HepG2 (cell line): Measurements from ENCODE around the gene VAPB. TPM values are rescaled to one million over a fixed set of nuclear protein-coding genes. Genes with fewer than 3 reads are reported as not detected.

Experiments
- CTCF ChIP-seq: sonication (generic); formaldehyde crosslinking; IDR thresholded peaks from 2 replicates; pipeline ENCODE4 v1.5.0; 2020; ENCODE audit warnings: mild to moderate bottlenecking, missing genetic modification reagents, moderate library complexity
- ERF ChIP-seq: IDR thresholded peaks from 2 replicates; pipeline ENCODE4 v1.6.1; 2018; ENCODE audit warnings: missing biosample characterization, missing genetic modification reagents
- HDAC1 ChIP-seq: sonication (generic); formaldehyde crosslinking; IDR thresholded peaks from 2 replicates; pipeline ENCODE4 v1.5.1; 2020; ENCODE audit warnings: mild to moderate bottlenecking, missing genetic modification reagents
- KLF11 ChIP-seq: IDR thresholded peaks from 2 replicates; pipeline ENCODE4 v1.6.1; 2016; ENCODE audit warnings: missing compliant biosample characterization
- KLF12 ChIP-seq: sonication (generic); formaldehyde crosslinking; IDR thresholded peaks from 2 replicates; pipeline ENCODE4 v1.4.0; 2020; ENCODE audit warnings: missing genetic modification reagents, borderline replicate concordance
- MEF2D ChIP-seq: sonication (generic); formaldehyde crosslinking; IDR thresholded peaks from 2 replicates; pipeline ENCODE4 v1.5.1; 2020; ENCODE audit warnings: mild to moderate bottlenecking, missing genetic modification reagents
- MIER3 ChIP-seq: IDR thresholded peaks from 2 replicates; pipeline ENCODE4 v1.6.1; 2016; ENCODE audit warnings: missing compliant biosample characterization, borderline replicate concordance
- NFE2L1 ChIP-seq: sonication (generic); formaldehyde crosslinking; IDR thresholded peaks from 2 replicates; pipeline ENCODE4 v1.4.0; 2020; ENCODE audit warnings: missing genetic modification reagents, mild to moderate bottlenecking, borderline replicate concordance
- POGK ChIP-seq: sonication (generic); formaldehyde crosslinking; conservative IDR thresholded peaks from 2 replicates; pipeline ENCODE4 v1.8.0; 2022; ENCODE audit warnings: mild to moderate bottlenecking, moderate library complexity, missing genetic modification reagents
- RFX1 ChIP-seq: fragments of 450-650 bp; IDR thresholded peaks from 2 replicates; pipeline ENCODE4 v1.6.1; 2017
- SNAPC2 ChIP-seq: sonication (generic); formaldehyde crosslinking; IDR thresholded peaks from 2 replicates; pipeline ENCODE4 v1.8.1; 2022; ENCODE audit warnings: mild to moderate bottlenecking, missing genetic modification reagents
- SUZ12 ChIP-seq: fragments of 150-350 bp; IDR thresholded peaks from 2 replicates; pipeline ENCODE4 v1.6.1; 2014; ENCODE audit warnings: low read depth, low read length
- TERF1 ChIP-seq: sonication (generic); formaldehyde crosslinking; IDR thresholded peaks from 2 replicates; pipeline ENCODE4 v1.8.0; 2022; ENCODE audit warnings: mild to moderate bottlenecking, missing genetic modification reagents, moderate library complexity
- ZNF225 ChIP-seq: sonication (generic); formaldehyde crosslinking; IDR thresholded peaks from 2 replicates; pipeline ENCODE4 v1.4.0; 2020; ENCODE audit warnings: mild to moderate bottlenecking, missing genetic modification reagents
- ZNF329 ChIP-seq: sonication (generic); formaldehyde crosslinking; IDR thresholded peaks from 2 replicates; pipeline ENCODE4 v1.9.0; 2021; ENCODE audit warnings: low read depth, mild to moderate bottlenecking, missing genetic modification reagents
- ZNF337 ChIP-seq: sonication (generic); formaldehyde crosslinking; IDR thresholded peaks from 2 replicates; pipeline ENCODE4 v1.5.1; 2020; ENCODE audit warnings: missing genetic modification reagents, low read depth, mild to moderate bottlenecking, borderline replicate concordance
- ZNF556 ChIP-seq: sonication (generic); formaldehyde crosslinking; IDR thresholded peaks from 2 replicates; pipeline ENCODE4 v1.4.0; 2020; ENCODE audit warnings: mild to moderate bottlenecking, missing genetic modification reagents, borderline replicate concordance
- ZNF740 ChIP-seq: sonication (generic); formaldehyde crosslinking; IDR thresholded peaks from 2 replicates; pipeline ENCODE4 v1.4.0; 2020; ENCODE audit warnings: missing genetic modification reagents
- ZNF839 ChIP-seq: sonication (generic); formaldehyde crosslinking; IDR thresholded peaks from 2 replicates; pipeline ENCODE4 v1.4.0; 2020; ENCODE audit warnings: missing genetic modification reagents, mild to moderate bottlenecking, borderline replicate concordance
- ZSCAN12 ChIP-seq: sonication (generic); formaldehyde crosslinking; IDR thresholded peaks from 2 replicates; pipeline ENCODE4 v1.9.0; 2021; ENCODE audit warnings: mild to moderate bottlenecking, missing genetic modification reagents
- ZSCAN29 ChIP-seq: sonication (generic); formaldehyde crosslinking; conservative IDR thresholded peaks from 2 replicates; pipeline ENCODE4 v1.4.0; 2020; ENCODE audit warnings: mild to moderate bottlenecking, missing genetic modification reagents
- ZXDC ChIP-seq: sonication (generic); formaldehyde crosslinking; IDR thresholded peaks from 2 replicates; pipeline ENCODE4 v1.5.0; 2020; ENCODE audit warnings: mild to moderate bottlenecking, missing genetic modification reagents
- polyA plus RNA-seq, 8 experiments: library from polyadenylated mRNA; depleted of rRNA in 3 of 8; stranded (reverse) in 7 of 8; unstranded in 1 of 8; fragments of >200 nt; fragmentation: Illumina TruSeq in 4 of 8; extraction: Trizol in 4 of 8; gene quantifications; 2 replicates each; pipeline versions ENCODE4 v1.2.1 to v1.2.3, GENCODE V29; 2011 to 2016; ENCODE audit warnings: low read depth in 4 of 8, missing spikeins in 1 of 8, mixed read lengths in 1 of 8; ENCODE audit not compliant: insufficient read depth in 1 of 8
- total RNA-seq, 5 experiments: library from RNA; depleted of rRNA; stranded (reverse); fragments of >200 nt; fragmentation: Illumina TruSeq; extraction: Trizol; gene quantifications; 2 replicates each; pipeline ENCODE4 v1.2.3, GENCODE V29; 2016; ENCODE audit warnings: low read depth in 1 of 5

The VAPB gene
- total and polyA plus RNA-seq, 2 of the 13 experiments (the other 11 are each of a cell fraction or from before 2014, with no cell fraction given): 18.6 to 48.5 TPM

GRCh38 chr20:58389324-58389967 is 417 bp downstream of the VAPB start (continued):
- no peak for TF ChIP-seq ZXDC (CRISPR knock-in tag)
- TF ChIP-seq ERF (CRISPR knock-in tag): 0 out of 2 replicates have a peak, but pooled peaks have one; percentile 5
- no peak for TF ChIP-seq SUZ12
- TF ChIP-seq TERF1 (CRISPR knock-in tag): 0 out of 2 replicates have a peak, but pooled peaks have one; percentile 85
- no peak; the same call in 1 of the 2 replicates for TF ChIP-seq POGK (CRISPR knock-in tag)
- no peak for TF ChIP-seq ZNF337 (CRISPR knock-in tag)
- no peak for TF ChIP-seq MIER3 (CRISPR knock-in tag)
- TF ChIP-seq NFE2L1 (CRISPR knock-in tag): no peak
- no peak for TF ChIP-seq ZNF839 (CRISPR knock-in tag)
- TF ChIP-seq MEF2D (CRISPR knock-in tag): 0 out of 2 replicates have a peak, but pooled peaks have one; percentile 20
- TF ChIP-seq HDAC1: 0 out of 2 replicates have a peak, but pooled peaks have one; percentile 8
- TF ChIP-seq ZSCAN12 (CRISPR knock-in tag): peak; percentile 76; the same call in 1 of the 2 replicates
- 0 out of 2 replicates have a peak, but pooled peaks have one; percentile 75 for TF ChIP-seq ZNF225
- peak; percentile 87; the same call in 1 of the 2 replicates for TF ChIP-seq KLF12 (CRISPR knock-in tag)
- TF ChIP-seq KLF11 (CRISPR knock-in tag): no peak
- TF ChIP-seq ZNF740: peak; percentile 7; the same call in 1 of the 2 replicates
- TF ChIP-seq ZNF329 (CRISPR knock-in tag): peak; percentile 89; the same call in 1 of the 2 replicates
- TF ChIP-seq CTCF (CRISPR knock-in tag): no peak
- TF ChIP-seq ZNF556: peak; percentile 20; the same call in 1 of the 2 replicates
- TF ChIP-seq SNAPC2: no peak
- TF ChIP-seq ZSCAN29: 0 out of 2 replicates have a peak, but pooled peaks have one; percentile 66
- TF ChIP-seq RFX1: no peak
